ENCODE results near the gene ZMAT2.

DNA sequence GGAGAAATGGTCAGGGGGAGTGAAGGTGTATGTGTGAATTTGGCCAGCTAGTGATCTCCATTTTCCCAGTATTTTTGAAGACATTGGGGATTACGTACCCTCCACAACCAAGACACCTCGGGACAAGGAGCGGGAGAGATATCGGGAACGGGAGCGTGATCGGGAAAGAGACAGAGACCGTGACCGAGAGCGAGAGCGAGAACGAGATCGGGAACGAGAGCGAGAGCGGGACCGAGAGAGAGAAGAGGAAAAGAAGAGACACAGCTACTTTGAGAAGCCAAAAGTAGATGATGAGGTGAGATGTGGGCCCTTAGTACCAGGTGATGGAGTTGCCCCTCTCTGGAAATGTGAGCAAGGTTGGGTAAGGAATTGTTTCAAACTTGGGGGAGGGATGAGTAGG, 41.4 kb upstream of the ZMAT2 start:
- TF ChIP-seq, protein P1, sequence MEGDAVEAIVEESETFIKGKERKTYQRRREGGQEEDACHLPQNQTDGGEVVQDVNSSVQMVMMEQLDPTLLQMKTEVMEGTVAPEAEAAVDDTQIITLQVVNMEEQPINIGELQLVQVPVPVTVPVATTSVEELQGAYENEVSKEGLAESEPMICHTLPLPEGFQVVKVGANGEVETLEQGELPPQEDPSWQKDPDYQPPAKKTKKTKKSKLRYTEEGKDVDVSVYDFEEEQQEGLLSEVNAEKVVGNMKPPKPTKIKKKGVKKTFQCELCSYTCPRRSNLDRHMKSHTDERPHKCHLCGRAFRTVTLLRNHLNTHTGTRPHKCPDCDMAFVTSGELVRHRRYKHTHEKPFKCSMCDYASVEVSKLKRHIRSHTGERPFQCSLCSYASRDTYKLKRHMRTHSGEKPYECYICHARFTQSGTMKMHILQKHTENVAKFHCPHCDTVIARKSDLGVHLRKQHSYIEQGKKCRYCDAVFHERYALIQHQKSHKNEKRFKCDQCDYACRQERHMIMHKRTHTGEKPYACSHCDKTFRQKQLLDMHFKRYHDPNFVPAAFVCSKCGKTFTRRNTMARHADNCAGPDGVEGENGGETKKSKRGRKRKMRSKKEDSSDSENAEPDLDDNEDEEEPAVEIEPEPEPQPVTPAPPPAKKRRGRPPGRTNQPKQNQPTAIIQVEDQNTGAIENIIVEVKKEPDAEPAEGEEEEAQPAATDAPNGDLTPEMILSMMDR (IDR thresholded peaks at IDR 0.05), result no peak
- TF ChIP-seq POLR2A (IDR thresholded peaks at IDR 0.05), result no peak

All from adrenal gland (tissue), 5 donors.